HG02973 (cell line): ENCODE measurements around the gene VWA2.

ENCODE experiments used
- ATAC-seq: cut with Tn5 transposase; IDR thresholded peaks from one replicate; pipeline ENCODE4 v1.9.1; 2021; ENCODE audit warnings: moderate library complexity; ENCODE audit not compliant: unreplicated experiment

Gene VWA2

GRCh38 chr10:114245121-114245791 is 6.2 kb downstream of the VWA2 start:
- ATAC-seq, result no peak

GRCh38 chr10:114246679-114247305 is 7.7 kb downstream of the VWA2 start:
- no peak for ATAC-seq

GRCh38 chr10:114250236-114250635 is 11.2 kb downstream of the VWA2 start:
- ATAC-seq, result no peak

- ATAC-seq, result no peak
Measured at GRCh38 chr10:114250716-114251115, 11.7 kb downstream of the VWA2 start.

GRCh38 chr10:114252092-114252491 is 13.0 kb downstream of the VWA2 start:
- ATAC-seq, result no peak

- no peak for ATAC-seq
Measured at GRCh38 chr10:114252883-114253282, 13.8 kb downstream of the VWA2 start.

- ATAC-seq, result no peak
Measured at GRCh38 chr10:114255227-114255626, 16.2 kb downstream of the VWA2 start.

- ATAC-seq, result no peak
Measured at GRCh38 chr10:114256008-114256765, 17.1 kb downstream of the VWA2 start.

GRCh38 chr10:114256822-114257221 is 17.8 kb downstream of the VWA2 start:
- no peak for ATAC-seq

GRCh38 chr10:114257498-114257897 is 18.4 kb downstream of the VWA2 start:
- ATAC-seq, result no peak

GRCh38 chr10:114258274-114258840 is 19.3 kb downstream of the VWA2 start:
- no peak for ATAC-seq

- ATAC-seq, result no peak
Measured at GRCh38 chr10:114259824-114260223, 20.8 kb downstream of the VWA2 start.

- ATAC-seq, result no peak
Measured at GRCh38 chr10:114260366-114260765, 21.3 kb downstream of the VWA2 start.

GRCh38 chr10:114261076-114261475 is 22.0 kb downstream of the VWA2 start:
- ATAC-seq, result no peak

- ATAC-seq, result no peak
Measured at GRCh38 chr10:114262496-114262895, 23.4 kb downstream of the VWA2 start.

GRCh38 chr10:114265392-114266053 is 26.5 kb downstream of the VWA2 start:
- ATAC-seq, result no peak

- ATAC-seq, result no peak
Measured at GRCh38 chr10:114266521-114266920, 27.5 kb downstream of the VWA2 start.

GRCh38 chr10:114271075-114271778 is 32.2 kb downstream of the VWA2 start:
- ATAC-seq, result no peak

GRCh38 chr10:114271779-114272167 is 32.7 kb downstream of the VWA2 start:
- no peak for ATAC-seq

- ATAC-seq, result no peak
Measured at GRCh38 chr10:114272696-114273095, 33.6 kb downstream of the VWA2 start.

- ATAC-seq, result no peak
Measured at GRCh38 chr10:114273910-114274309, 34.9 kb downstream of the VWA2 start.
